GM19351 (cell line): ENCODE results near the gene PCDHB9.
"Not testable (repeated sequence)": the region's sequence is repeated elsewhere in the genome, so short reads cannot be mapped to it uniquely, and the experiment has no call there.

Source experiments
- ATAC-seq: cut with Tn5 transposase; IDR thresholded peaks from one replicate; pipeline ENCODE4 v1.9.1; 2021; ENCODE audit warnings: mild to moderate bottlenecking, moderate library complexity; ENCODE audit not compliant: unreplicated experiment

PCDHB9 gene

GRCh38 chr5:141186897-141187512 is at the start of gene PCDHB9:
TSS of gene PCDHB9 (plus strand) at chr5:141187161. CDS start at chr5:141187319, 158 bp downstream.
- no peak for ATAC-seq

GRCh38 chr5:141137346-141137745 is 49.6 kb upstream of the PCDHB9 start:
- not testable (repeated sequence) for ATAC-seq

- no peak for ATAC-seq
These were observed 37.1 kb upstream of the PCDHB9 start, which contains the start of gene PCDHB6 for GRCh38 chr5:141149812-141150211. TSS of gene PCDHB6 (plus strand) at chr5:141150057. CDS start at chr5:141150258, 201 bp downstream.

- ATAC-seq: no peak
These were observed 36.6 kb upstream of the PCDHB9 start for GRCh38 chr5:141150224-141150992.

- no peak for ATAC-seq
These were observed 36.0 kb upstream of the PCDHB9 start for GRCh38 chr5:141150993-141151325.

DNA sequence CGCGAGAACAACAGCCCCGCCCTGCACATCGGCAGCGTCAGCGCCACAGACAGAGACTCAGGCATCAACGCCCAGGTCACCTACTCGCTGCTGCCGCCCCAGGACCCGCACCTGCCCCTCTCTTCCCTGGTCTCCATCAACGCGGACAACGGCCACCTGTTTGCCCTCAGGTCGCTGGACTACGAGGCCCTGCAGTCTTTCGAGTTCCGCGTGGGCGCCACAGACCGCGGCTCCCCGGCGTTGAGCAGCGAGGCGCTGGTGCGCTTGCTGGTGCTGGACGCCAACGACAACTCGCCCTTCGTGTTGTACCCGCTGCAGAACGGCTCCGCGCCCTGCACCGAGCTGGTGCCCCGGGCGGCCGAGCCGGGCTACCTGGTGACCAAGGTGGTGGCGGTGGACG is 35.3 kb upstream of the PCDHB9 start:
- ATAC-seq: not testable (repeated sequence)

DNA sequence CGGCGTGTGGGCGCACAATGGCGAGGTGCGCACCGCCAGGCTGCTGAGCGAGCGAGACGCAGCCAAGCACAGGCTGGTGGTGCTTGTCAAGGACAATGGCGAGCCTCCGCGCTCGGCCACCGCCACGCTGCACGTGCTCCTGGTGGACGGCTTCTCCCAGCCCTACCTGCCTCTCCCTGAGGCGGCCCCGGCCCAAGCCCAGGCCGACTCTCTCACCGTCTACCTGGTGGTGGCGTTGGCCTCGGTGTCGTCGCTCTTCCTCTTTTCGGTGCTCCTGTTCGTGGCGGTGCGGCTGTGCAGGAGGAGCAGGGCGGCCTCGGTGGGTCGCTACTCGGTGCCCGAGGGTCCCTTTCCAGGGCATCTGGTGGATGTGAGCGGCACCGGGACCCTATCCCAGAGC is 34.9 kb upstream of the PCDHB9 start:
- ATAC-seq: not testable (repeated sequence)

GRCh38 chr5:141155540-141156374 is 31.2 kb upstream of the PCDHB9 start:
- no peak for ATAC-seq

DNA sequence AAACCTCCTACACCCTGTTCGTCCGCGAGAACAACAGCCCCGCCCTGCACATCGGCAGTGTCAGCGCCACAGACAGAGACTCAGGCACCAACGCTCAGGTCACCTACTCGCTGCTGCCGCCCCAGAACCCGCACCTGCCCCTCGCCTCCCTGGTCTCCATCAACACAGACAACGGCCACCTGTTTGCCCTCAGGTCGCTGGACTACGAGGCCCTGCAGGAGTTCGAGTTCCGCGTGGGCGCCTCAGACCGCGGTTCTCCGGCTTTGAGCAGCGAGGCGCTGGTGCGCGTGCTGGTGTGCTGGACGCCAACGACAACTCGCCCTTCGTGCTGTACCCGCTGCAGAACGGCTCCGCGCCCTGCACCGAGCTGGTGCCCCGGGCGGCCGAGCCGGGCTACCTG is 29.6 kb upstream of the PCDHB9 start:
- not testable (repeated sequence) for ATAC-seq

DNA sequence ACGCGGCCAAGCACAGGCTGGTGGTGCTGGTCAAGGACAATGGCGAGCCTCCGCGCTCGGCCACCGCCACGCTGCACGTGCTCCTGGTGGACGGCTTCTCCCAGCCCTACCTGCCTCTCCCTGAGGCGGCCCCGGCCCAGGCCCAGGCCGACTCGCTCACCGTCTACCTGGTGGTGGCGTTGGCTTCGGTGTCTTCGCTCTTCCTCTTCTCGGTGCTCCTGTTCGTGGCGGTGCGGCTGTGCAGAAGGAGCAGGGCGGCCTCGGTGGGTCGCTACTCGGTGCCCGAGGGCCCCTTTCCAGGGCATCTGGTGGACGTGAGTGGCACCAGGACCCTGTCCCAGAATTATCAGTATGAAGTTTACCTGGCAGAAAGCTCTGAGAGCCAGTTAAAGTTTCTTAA is 29.1 kb upstream of the PCDHB9 start:
- not testable (repeated sequence) for ATAC-seq

DNA sequence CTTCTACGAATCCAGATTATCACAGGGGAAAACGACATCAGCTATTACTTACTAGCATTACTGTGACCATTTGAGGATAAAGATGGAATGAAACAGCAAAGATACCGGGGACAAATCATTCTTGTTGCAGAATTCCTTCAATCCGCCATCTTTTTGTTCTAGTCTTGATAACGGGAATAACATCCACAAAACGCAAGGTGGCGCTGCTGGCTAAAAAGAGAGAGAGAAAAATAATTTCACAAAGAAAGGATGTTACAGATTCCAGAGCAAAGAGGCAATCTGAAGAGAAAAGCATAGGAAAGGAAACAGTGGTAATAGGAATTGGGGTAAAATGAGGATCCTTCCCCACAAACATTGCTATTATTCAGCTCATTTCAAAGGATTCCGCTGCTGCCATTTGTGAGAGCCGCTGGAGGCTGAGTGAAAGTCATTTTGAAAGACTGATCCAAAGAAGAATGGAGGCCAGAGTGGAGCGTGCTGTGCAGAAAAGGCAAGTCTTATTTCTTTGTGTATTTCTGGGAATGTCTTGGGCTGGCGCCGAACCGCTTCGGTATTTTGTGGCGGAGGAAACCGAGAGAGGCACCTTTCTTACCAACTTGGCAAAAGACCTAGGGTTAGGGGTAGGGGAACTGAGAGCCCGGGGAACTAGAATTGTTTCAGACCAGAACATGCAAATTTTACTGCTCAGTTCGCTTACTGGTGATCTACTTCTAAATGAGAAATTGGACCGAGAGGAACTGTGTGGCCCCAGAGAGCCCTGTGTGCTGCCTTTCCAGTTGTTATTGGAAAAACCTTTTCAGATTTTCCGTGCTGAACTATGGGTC is 14.4 kb upstream of the PCDHB9 start, which contains the start of gene PCDHB7:
Gene PCDHB7, plus strand, starts transcription at position 264 of the 824 bp plus-strand sequence. Its CDS starts 192 bp downstream, at position 456.
- ATAC-seq: no peak

DNA sequence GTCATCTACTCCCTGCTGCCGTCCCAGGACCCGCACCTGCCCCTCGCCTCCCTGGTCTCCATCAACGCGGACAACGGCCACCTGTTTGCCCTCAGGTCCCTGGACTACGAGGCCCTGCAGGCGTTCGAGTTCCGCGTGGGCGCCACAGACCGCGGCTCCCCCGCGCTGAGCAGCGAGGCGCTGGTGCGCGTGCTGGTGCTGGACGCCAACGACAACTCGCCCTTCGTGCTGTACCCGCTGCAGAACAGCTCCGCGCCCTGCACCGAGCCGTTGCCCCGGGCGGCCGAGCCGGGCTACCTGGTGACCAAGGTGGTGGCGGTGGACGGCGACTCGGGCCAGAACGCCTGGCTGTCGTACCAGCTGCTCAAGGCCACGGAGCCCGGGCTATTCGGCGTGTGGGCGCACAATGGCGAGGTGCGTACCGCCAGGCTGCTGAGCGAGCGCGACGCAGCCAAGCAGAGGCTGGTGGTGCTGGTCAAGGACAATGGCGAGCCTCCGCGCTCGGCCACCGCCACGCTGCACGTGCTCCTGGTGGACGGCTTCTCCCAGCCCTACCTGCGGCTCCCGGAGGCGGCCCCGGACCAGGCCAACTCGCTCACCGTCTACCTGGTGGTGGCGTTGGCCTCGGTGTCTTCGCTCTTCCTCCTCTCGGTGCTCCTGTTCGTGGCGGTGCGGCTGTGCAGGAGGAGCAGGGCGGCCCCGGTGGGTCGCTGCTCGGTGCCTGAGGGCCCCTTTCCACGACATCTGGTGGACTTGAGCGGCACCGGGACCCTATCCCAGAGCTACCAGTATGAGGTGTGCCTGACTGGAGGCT is 12.5 kb upstream of the PCDHB9 start:
- ATAC-seq: not testable (repeated sequence)

DNA sequence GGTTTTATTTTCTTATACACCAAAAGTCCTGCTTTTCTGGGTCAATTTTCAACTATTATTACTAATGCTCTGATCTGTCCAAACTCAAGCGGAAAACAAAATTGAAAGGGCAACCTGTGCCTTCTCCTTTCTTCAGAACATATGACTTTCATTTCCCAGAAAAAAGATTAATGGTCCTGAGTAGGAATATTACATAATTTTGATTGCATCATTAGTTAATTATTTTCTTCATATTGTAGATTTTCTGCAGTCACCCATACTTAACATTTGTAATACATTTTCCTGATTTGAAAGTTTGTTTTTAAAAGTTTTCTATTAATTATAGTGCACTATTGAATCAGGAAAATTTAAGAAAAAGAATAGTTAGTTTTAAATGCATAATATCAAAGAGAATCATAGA is 11.0 kb upstream of the PCDHB9 start:
- no peak for ATAC-seq

DNA sequence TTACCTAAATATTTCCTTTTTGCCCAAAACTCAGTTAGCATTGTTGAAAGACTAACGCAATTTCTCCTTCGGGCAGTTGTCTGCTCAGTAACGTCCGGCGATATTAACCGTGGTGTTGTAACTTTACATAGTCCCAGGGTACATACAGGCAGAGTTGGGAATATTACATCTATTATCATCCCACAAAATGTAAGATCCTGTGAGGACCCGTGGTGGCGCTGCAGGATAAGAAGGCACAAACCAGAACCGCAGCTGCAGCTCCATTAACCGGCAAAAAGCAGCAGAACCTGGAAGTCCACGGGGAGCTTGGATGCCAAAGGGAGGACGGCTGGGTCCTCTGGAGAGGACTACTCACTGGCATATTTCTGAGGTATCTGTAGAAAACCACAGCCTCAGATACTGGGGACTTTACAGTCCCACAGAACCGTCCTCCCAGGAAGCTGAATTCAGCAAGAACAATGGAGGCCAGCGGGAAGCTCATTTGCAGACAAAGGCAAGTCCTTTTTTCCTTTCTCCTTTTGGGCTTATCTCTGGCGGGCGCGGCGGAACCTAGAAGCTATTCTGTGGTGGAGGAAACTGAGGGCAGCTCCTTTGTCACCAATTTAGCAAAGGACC is 9.3 kb upstream of the PCDHB9 start, which contains the start of gene PCDHB8:
Gene PCDHB8, plus strand, starts transcription at position 214 of the 615 bp plus-strand sequence. Its CDS starts 245 bp downstream, at position 459.
- not testable (repeated sequence) for ATAC-seq

- ATAC-seq: not testable (repeated sequence)
These were observed 7.6 kb upstream of the PCDHB9 start for GRCh38 chr5:141179371-141179770.

DNA sequence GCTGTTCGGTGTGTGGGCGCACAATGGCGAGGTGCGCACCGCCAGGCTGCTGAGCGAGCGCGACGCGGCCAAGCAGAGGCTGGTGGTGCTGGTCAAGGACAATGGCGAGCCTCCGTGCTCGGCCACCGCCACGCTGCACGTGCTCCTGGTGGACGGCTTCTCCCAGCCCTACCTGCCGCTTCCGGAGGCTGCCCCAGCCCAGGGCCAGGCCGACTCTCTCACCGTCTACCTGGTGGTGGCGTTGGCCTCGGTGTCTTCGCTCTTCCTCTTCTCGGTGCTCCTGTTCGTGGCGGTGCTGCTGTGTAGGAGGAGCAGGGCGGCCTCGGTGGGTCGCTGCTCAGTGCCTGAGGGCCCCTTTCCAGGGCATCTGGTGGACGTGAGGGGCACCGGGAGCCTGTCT is 7.1 kb upstream of the PCDHB9 start:
- ATAC-seq: not testable (repeated sequence)

- ATAC-seq: no peak
These were observed 6.6 kb upstream of the PCDHB9 start for GRCh38 chr5:141180313-141180712.

- no peak for ATAC-seq
These were observed 4.7 kb upstream of the PCDHB9 start, which contains the start of gene PCDHB16 for GRCh38 chr5:141182248-141182647. TSS of gene PCDHB16 (plus strand) at chr5:141182387. CDS start at chr5:141182560, 173 bp downstream.
